Body of pancreas (tissue), 4 donors: ENCODE results near the gene NTF3.

Experiments
- CTCF ChIP-seq, 7 experiments: fragments of 450-650 bp in 4 of 7; fragments of 200-600 bp in 3 of 7; sonication (generic) in 3 of 7; IDR thresholded peaks; one replicate each; pipeline ENCODE4 v1.5.1; 2016 to 2019; ENCODE audit warnings: antibody characterized with exemption in 7 of 7
- POLR2A ChIP-seq, 3 donors: fragments of 450-650 bp; IDR thresholded peaks; one replicate each; pipeline ENCODE4 v1.6.1; 2016; ENCODE audit warnings: antibody characterized with exemption in 3 of 3, mild to moderate bottlenecking in 2 of 3

GRCh38 chr12:5465384-5465783 lies 33.5 kb downstream of the NTF3 start:
- TF ChIP-seq CTCF (IDR thresholded peaks at IDR 0.05) (no peak), POLR2A (IDR thresholded peaks at IDR 0.05) (no peak)
